GM12878 (cell line): ENCODE data around the gene OTUD5. TPM values are rescaled to one million over a fixed set of nuclear protein-coding genes. Genes with fewer than 3 reads are reported as not detected.

Experiments used
- ATAC-seq: fragments of 200-7000 bp; cut with Tn5 transposase; 3 replicates; pipeline ENCODE4 v1.9.1; 2020; ENCODE audit warnings: mild to moderate bottlenecking, moderate library complexity
- BruUV-seq: library from RNA; stranded (reverse); fragments of 400-500 nt; replicated peaks from 2 replicates; lab custom pipeline; 2021; lab: Mats Ljungman, UMichigan
- CTCF ChIA-PET: fragments of 300-600 bp; sonication (Branson Sonifier 250); formaldehyde crosslinking; extraction: SDS; loops from one replicate; lab custom pipeline; 2021; ENCODE audit warnings: inconsistent platforms; lab: Yijun Ruan, JAX
- POLR2A ChIA-PET: fragments of 350-600 bp; formaldehyde crosslinking; extraction: SDS; loops from one replicate; lab custom pipeline; 2021; ENCODE audit warnings: inconsistent platforms; lab: Charles Lee
- RAD21 ChIA-PET: fragments of 300-600 bp; sonication (Branson Sonifier 250); formaldehyde crosslinking; loops from one replicate; lab custom pipeline; 2023; ENCODE audit warnings: antibody characterized with exemption; ENCODE audit not compliant: unreplicated experiment; lab: Charles Lee
- SMC1A ChIA-PET: fragments of 300-600 bp; sonication (Branson Sonifier 250); formaldehyde crosslinking; loops from one replicate; lab custom pipeline; 2023; ENCODE audit not compliant: unreplicated experiment, uncharacterized antibody; lab: Charles Lee
- DNase-seq: peaks from one replicate; pipeline ENCODE4 v3.0.0-alpha.2; 2011; ENCODE audit warnings: low read depth, low spot score
- FAIRE-seq: peaks from 3 replicates; lab custom pipeline; 2011; peaks lifted over from hg19 to GRCh38; lab: Jason Lieb, UNC
- H2AFZ ChIP-seq: 2 replicates; pipeline ENCODE4 v1.6.0; 2011; ENCODE audit warnings: low read depth, low read length, control low read depth; ENCODE audit not compliant: control insufficient read depth
- H3K27ac ChIP-seq: 2 replicates; pipeline ENCODE4 v1.5.1; 2011; ENCODE audit warnings: control low read depth; ENCODE audit not compliant: control insufficient read depth, insufficient read depth
- H3K27me3 ChIP-seq, 2 experiments: replicated peaks in 1 of 2; 2 replicates each; pipeline versions ENCODE4 v1.6.0 to v1.6.1; 2011; ENCODE audit warnings: low read length in 1 of 2; ENCODE audit not compliant: control insufficient read depth in 2 of 2, insufficient read depth in 2 of 2
- H3K36me3 ChIP-seq, 2 experiments: 2 replicates each; pipeline ENCODE4 v1.5.1; 2011; ENCODE audit warnings: low read length in 1 of 2; ENCODE audit not compliant: control insufficient read depth in 2 of 2, insufficient read depth in 2 of 2
- H3K4me1 ChIP-seq: 2 replicates; pipeline ENCODE4 v1.6.1; 2011; ENCODE audit warnings: mild to moderate bottlenecking, low read length, moderate library complexity, mixed read lengths; ENCODE audit not compliant: control insufficient read depth, insufficient read depth
- H3K4me2 ChIP-seq: 2 replicates; pipeline ENCODE4 v1.6.0; 2011; ENCODE audit warnings: control low read depth; ENCODE audit not compliant: control insufficient read depth, insufficient read depth
- H3K4me3 ChIP-seq: fragments of 200-600 bp; sonication (generic); 2 replicates; pipeline ENCODE4 v1.5.1; 2016
- H3K79me2 ChIP-seq: 2 replicates; pipeline ENCODE4 v1.6.0; 2011; ENCODE audit warnings: low read length; ENCODE audit not compliant: control insufficient read depth, insufficient read depth
- H3K9ac ChIP-seq: 2 replicates; pipeline ENCODE4 v1.8.0; 2011; ENCODE audit warnings: low read length, control low read depth, mixed read lengths; ENCODE audit not compliant: control insufficient read depth, insufficient read depth
- H3K9me3 ChIP-seq: replicated peaks from 3 replicates; pipeline ENCODE4 v1.5.1; 2011; ENCODE audit warnings: mild to moderate bottlenecking, low read length; ENCODE audit not compliant: control insufficient read depth, insufficient read depth
- H4K20me1 ChIP-seq: 2 replicates; pipeline ENCODE4 v1.6.0; 2011; ENCODE audit not compliant: control insufficient read depth, insufficient read depth
- ASH2L ChIP-seq: fragments of 300-600, 200-600 bp; sonication (generic); IDR thresholded peaks from 2 replicates; pipeline ENCODE4 v1.6.1; 2017; ENCODE audit warnings: low read depth, mild to moderate bottlenecking, borderline replicate concordance
- EP300 ChIP-seq, 2 experiments: fragments of 150-350 bp in 1 of 2; IDR thresholded peaks; 2 replicates each; pipeline ENCODE4 v1.6.1; 2011 to 2012; ENCODE audit warnings: low read depth in 2 of 2, low read length in 2 of 2, borderline replicate concordance in 1 of 2, improper control_type of control experiment in 1 of 2, inconsistent platforms in 1 of 2; ENCODE audit not compliant: control insufficient read depth in 1 of 2
- GABPA ChIP-seq: IDR thresholded peaks from 2 replicates; pipeline ENCODE4 v1.6.1; 2014; ENCODE audit warnings: antibody characterized with exemption, low read depth, mild to moderate bottlenecking, inconsistent platforms
- NFYB ChIP-seq: IDR thresholded peaks from 2 replicates; pipeline ENCODE4 v1.6.1; 2011; ENCODE audit warnings: low read depth, mild to moderate bottlenecking, low read length, improper control_type of control experiment, moderate library complexity; ENCODE audit not compliant: insufficient read depth
- SRF ChIP-seq, 2 experiments: IDR thresholded peaks; 2 replicates each; pipeline ENCODE4 v1.6.1; 2011; ENCODE audit warnings: low read depth in 2 of 2, low read length in 2 of 2, mild to moderate bottlenecking in 1 of 2, moderate library complexity in 1 of 2
- TCF12 ChIP-seq: IDR thresholded peaks from 2 replicates; pipeline ENCODE4 v1.6.1; 2011; ENCODE audit warnings: low read depth, mild to moderate bottlenecking, low read length
- WGBS: methylation state at CpG from one replicate; pipeline ENCODE4 v1.1.6; 2016; ENCODE audit warnings: low lambda C conversion rate; ENCODE audit not compliant: insufficient replicate concordance, insufficient coverage; ENCODE audit errors: missing lambda C conversion rate; 5-methylcytosine and 5-hydroxymethylcytosine counted together
- in situ Hi-C: fragments of 300-500 bp; cut with MboI; formaldehyde crosslinking; loops from 9 replicates; pipeline ENCODE4 v1.14.3; 2018; ENCODE audit warnings: mixed read lengths
- intact Hi-C: fragments of 100-400 bp; cut with micrococcal nuclease; formaldehyde crosslinking; loops from one replicate; pipeline ENCODE4 v1.14.2; 2022; ENCODE audit not compliant: unreplicated experiment
- polyA plus RNA-seq, 11 experiments: library from polyadenylated mRNA; depleted of rRNA in 4 of 11; unstranded in 6 of 11; stranded (reverse) in 5 of 11; fragments of >200 nt; fragmentation: Nextera tagmentation in 4 of 11; fragmentation: Illumina TruSeq in 1 of 11; extraction: Ambion mirVana in 4 of 11; extraction: Trizol in 1 of 11; gene quantifications; 1 replicate in 1 of 11; 2 replicates in 10 of 11; pipeline versions ENCODE4 v1.2.1 to v1.2.3, GENCODE V29; 2011 to 2016; ENCODE audit warnings: inconsistent platforms in 2 of 11, missing spikeins in 2 of 11, low read depth in 1 of 11
- total RNA-seq, 4 experiments: library from RNA; depleted of rRNA in 3 of 4; stranded (reverse); fragments of >200 nt in 3 of 4; fragmentation: Illumina TruSeq in 1 of 4; extraction: Trizol in 1 of 4; gene quantifications; 2 replicates each; pipeline versions ENCODE4 v1.2.1 to v1.2.3, GENCODE V29; 2013 to 2021
- TF ChIP-seq, protein P1 (sequence below): IDR thresholded peaks from 2 replicates; pipeline ENCODE4 v1.6.1; 2012; ENCODE audit warnings: low read depth, low read length, improper control_type of control experiment
- TF ChIP-seq, protein P2 (sequence below): IDR thresholded peaks from 2 replicates; pipeline ENCODE4 v1.6.1; 2012; ENCODE audit warnings: low read length, inconsistent platforms
- TF ChIP-seq, protein P3 (sequence below): IDR thresholded peaks from 2 replicates; pipeline ENCODE4 v1.6.1; 2011; ENCODE audit warnings: low read depth, low read length, improper control_type of control experiment, borderline replicate concordance
- TF ChIP-seq, protein P4 (sequence below): fragments of 450-650 bp; formaldehyde crosslinking; IDR thresholded peaks from 2 replicates; pipeline ENCODE4 v1.4.0; 2022; ENCODE audit warnings: mild to moderate bottlenecking, moderate library complexity

OTUD5 gene
- total and polyA plus RNA-seq, 10 of the 15 experiments (the other 5 are each of a cell fraction or from before 2014, with no cell fraction given): 2.0 to 50.3 (median 22.7) TPM

DNA sequence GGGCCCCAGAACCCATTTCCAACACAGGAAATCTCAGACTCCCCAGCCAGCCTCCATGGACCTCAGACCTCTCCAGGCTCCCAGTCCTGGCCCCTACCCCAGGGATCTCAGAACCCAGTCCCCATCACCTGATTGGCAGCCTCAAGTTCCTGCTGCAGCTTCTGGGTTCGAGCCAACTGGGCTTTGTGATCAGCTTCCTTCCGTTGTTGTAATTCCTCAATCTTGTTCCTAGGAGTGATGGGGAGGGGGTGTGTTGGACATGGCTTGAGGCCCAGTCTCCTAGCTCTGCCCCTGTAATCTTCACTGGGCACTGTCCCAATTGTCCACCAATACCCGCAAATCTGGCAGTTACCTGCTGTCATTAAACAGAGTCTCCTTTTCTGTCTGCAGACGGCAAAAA, 32.1 kb upstream of the OTUD5 start:
- Histone ChIP-seq H3K79me2 (no peaks in the 10 kb centered on the region), H3K9me3 (no peaks in the 10 kb centered on the region), H3K4me3 (no peak overlapping the region), H2AFZ (no peak overlapping the region), H3K9ac (no peak overlapping the region), H3K4me2 (no peak overlapping the region), H3K36me3 (peaks cover 0 to 13% of the 10 kb centered on the region in 2 experiments; a peak in 3 of 4 replicates), H3K27ac (no peak overlapping the region), H3K27me3 (no peaks in the 10 kb centered on the region), H3K4me1 (no peaks in the 10 kb centered on the region), H4K20me1 (no peaks in the 10 kb centered on the region)
- DNase-seq (no peak), FAIRE-seq (no peak), ATAC-seq (no peak)
- 70% methylated on average over 4 of the region's 4 CpGs for WGBS
- POLR2A ChIA-PET: no interaction called here
- SMC1A ChIA-PET: no interaction called here
- in situ Hi-C loops (no loop called here), intact Hi-C loops (no loop called here)
- CTCF ChIA-PET: no interaction called here
- no TSS peak for BruUV-seq
- TF ChIP-seq SRF (IDR thresholded peaks at IDR 0.05; ENCODE audit: low read depth in 2 of 2, low read length in 2 of 2): no peak
- TF ChIP-seq, protein P1, sequence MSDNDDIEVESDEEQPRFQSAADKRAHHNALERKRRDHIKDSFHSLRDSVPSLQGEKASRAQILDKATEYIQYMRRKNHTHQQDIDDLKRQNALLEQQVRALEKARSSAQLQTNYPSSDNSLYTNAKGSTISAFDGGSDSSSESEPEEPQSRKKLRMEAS: no peak
- RAD21 ChIA-PET: no interaction called here

DNA sequence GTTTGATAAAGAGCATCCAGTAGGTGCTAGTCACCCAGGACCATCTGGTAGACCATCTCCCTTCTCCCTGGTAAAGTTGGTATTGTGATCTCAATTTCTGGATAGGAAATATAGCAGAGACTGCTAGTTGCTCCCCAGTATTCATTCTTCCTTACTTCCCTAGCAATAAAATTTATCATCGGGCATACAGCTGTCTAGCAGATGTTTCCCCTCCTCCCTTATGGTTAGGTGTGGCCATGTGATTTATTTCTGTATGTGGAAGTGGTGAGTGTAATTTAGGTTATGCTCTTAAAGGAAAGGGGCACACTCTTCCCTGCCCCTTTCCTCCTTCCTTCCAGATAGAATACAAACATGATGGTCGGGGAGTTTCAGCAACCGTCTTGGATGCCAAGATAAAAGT, 26.5 kb upstream of the OTUD5 start:
- CTCF ChIA-PET: no interaction called here
- BruUV-seq: no TSS peak
- no peaks in the 10 kb centered on the region for H4K20me1 ChIP-seq
- RAD21 ChIA-PET: no interaction called here
- FAIRE-seq: no peak
- H3K4me2 ChIP-seq: no peak overlapping the region
- no peaks in the 10 kb centered on the region for H3K9me3 ChIP-seq
- H2AFZ ChIP-seq: no peak overlapping the region
- no peak overlapping the region for H3K9ac ChIP-seq
- no peaks in the 10 kb centered on the region for H3K27me3 ChIP-seq
- POLR2A ChIA-PET: interaction anchor here (0.7 kb wide), 1 partner anchor 206 kb away, joined by 4 read pairs; no protein-coding TSS in a partner anchor
- intact Hi-C loops: no loop called here
- no peaks in the 10 kb centered on the region for H3K4me1 ChIP-seq
- DNase-seq: no peak
- WGBS: 93% methylated on average over 3 of the region's 3 CpGs
- H3K4me3 ChIP-seq: no peak overlapping the region
- H3K36me3 ChIP-seq: peaks cover 3 to 5% of the 10 kb centered on the region in 2 experiments; a peak in 3 of 4 replicates
- SMC1A ChIA-PET: no interaction called here
- H3K27ac ChIP-seq: no peak overlapping the region
- ATAC-seq: no peak
- in situ Hi-C loops: no loop called here
- H3K79me2 ChIP-seq: no peaks in the 10 kb centered on the region
- TF ChIP-seq TCF12 (no peak), GABPA (no peak), NFYB (no peak), EP300 (IDR thresholded peaks at IDR 0.05; ENCODE audit: borderline replicate concordance in 1 of 2, control insufficient read depth in 1 of 2, low read depth in 2 of 2, low read length in 2 of 2) (no peak), ASH2L (no peak)
- TF ChIP-seq, protein P2, sequence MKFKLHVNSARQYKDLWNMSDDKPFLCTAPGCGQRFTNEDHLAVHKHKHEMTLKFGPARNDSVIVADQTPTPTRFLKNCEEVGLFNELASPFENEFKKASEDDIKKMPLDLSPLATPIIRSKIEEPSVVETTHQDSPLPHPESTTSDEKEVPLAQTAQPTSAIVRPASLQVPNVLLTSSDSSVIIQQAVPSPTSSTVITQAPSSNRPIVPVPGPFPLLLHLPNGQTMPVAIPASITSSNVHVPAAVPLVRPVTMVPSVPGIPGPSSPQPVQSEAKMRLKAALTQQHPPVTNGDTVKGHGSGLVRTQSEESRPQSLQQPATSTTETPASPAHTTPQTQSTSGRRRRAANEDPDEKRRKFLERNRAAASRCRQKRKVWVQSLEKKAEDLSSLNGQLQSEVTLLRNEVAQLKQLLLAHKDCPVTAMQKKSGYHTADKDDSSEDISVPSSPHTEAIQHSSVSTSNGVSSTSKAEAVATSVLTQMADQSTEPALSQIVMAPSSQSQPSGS: no peak
- TF ChIP-seq, protein P3, sequence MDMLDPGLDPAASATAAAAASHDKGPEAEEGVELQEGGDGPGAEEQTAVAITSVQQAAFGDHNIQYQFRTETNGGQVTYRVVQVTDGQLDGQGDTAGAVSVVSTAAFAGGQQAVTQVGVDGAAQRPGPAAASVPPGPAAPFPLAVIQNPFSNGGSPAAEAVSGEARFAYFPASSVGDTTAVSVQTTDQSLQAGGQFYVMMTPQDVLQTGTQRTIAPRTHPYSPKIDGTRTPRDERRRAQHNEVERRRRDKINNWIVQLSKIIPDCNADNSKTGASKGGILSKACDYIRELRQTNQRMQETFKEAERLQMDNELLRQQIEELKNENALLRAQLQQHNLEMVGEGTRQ: no peak
- TF ChIP-seq, protein P4, sequence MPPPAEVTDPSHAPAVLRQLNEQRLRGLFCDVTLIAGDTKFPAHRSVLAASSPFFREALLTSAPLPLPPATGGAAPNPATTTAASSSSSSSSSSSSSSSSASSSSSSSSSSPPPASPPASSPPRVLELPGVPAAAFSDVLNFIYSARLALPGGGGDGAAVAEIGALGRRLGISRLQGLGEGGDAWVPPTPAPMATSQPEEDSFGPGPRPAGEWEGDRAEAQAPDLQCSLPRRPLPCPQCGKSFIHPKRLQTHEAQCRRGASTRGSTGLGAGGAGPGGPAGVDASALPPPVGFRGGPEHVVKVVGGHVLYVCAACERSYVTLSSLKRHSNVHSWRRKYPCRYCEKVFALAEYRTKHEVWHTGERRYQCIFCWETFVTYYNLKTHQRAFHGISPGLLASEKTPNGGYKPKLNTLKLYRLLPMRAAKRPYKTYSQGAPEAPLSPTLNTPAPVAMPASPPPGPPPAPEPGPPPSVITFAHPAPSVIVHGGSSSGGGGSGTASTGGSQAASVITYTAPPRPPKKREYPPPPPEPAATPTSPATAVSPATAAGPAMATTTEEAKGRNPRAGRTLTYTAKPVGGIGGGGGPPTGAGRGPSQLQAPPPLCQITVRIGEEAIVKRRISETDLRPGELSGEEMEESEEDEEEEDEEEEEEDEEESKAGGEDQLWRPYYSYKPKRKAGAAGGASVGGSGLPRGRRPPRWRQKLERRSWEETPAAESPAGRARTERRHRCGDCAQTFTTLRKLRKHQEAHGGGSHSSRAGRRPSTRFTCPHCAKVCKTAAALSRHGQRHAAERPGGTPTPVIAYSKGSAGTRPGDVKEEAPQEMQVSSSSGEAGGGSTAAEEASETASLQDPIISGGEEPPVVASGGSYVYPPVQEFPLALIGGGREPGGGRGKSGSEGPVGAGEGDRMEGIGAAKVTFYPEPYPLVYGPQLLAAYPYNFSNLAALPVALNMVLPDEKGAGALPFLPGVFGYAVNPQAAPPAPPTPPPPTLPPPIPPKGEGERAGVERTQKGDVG (CRISPR knock-in tag): no peak
